GM10248 (cell line): Measurements from ENCODE around the gene ZNF423.
"Not testable (repeated sequence)": the region's sequence is repeated elsewhere in the genome, so short reads cannot be mapped to it uniquely, and the experiment has no call there.

Experiments used
- CTCF ChIA-PET: fragments of 300-600 bp; sonication (Branson Sonifier 250); formaldehyde crosslinking; extraction: SDS; loops from one replicate; lab custom pipeline; 2021; ENCODE audit warnings: antibody characterized with exemption; lab: Yijun Ruan, JAX
- POLR2A ChIA-PET: fragments of 350-650 bp; sonication (Branson Sonifier 250); formaldehyde crosslinking; extraction: SDS; loops from one replicate; lab custom pipeline; 2020; ENCODE audit warnings: antibody characterized with exemption; lab: Yijun Ruan, JAX
- DNase-seq: peaks from one replicate; pipeline ENCODE4 v3.0.0; 2012; ENCODE audit errors: extremely low spot score
- CTCF ChIP-seq: IDR thresholded peaks from 2 replicates; pipeline ENCODE4 v1.5.1; 2012; ENCODE audit warnings: mild to moderate bottlenecking, low read depth; ENCODE audit errors: extremely low read depth, missing control alignments, control extremely low read depth

ZNF423 gene

GRCh38 chr16:49688036-49688697 lies 167.7 kb downstream of the ZNF423 start:
- no peak for DNase-seq
- ChIA-PET POLR2A (no interaction called here), CTCF (no interaction called here)
- no peak for TF ChIP-seq CTCF

GRCh38 chr16:49687476-49688002 lies 168.4 kb downstream of the ZNF423 start:
- no peak for TF ChIP-seq CTCF
- DNase-seq: no peak
- CTCF ChIA-PET: no interaction called here
- POLR2A ChIA-PET: no interaction called here

GRCh38 chr16:49684696-49685095 lies 171.2 kb downstream of the ZNF423 start:
- no peak for DNase-seq
- no peak for TF ChIP-seq CTCF
- CTCF ChIA-PET: no interaction called here
- POLR2A ChIA-PET: no interaction called here

- ChIA-PET CTCF (no interaction called here), POLR2A (no interaction called here)
- DNase-seq: no peak
- no peak for TF ChIP-seq CTCF
Measured at GRCh38 chr16:49682577-49683165, 173.2 kb downstream of the ZNF423 start.

GRCh38 chr16:49681217-49681883 lies 174.6 kb downstream of the ZNF423 start:
- no peak for DNase-seq
- ChIA-PET CTCF (no interaction called here), POLR2A (no interaction called here)
- no peak for TF ChIP-seq CTCF

GRCh38 chr16:49679095-49679494 lies 176.8 kb downstream of the ZNF423 start:
- DNase-seq: no peak
- POLR2A ChIA-PET: no interaction called here
- CTCF ChIA-PET: no interaction called here
- no peak for TF ChIP-seq CTCF

- POLR2A ChIA-PET, DNase-seq: not testable (repeated sequence)
- CTCF ChIA-PET: interaction anchor here (0.7 kb wide), 1 partner anchor 24 kb away, joined by 3 read pairs; no protein-coding TSS in a partner anchor
Measured at GRCh38 chr16:49677661-49678060, 178.3 kb downstream of the ZNF423 start.
